ENCODE measurements around the gene ESYT2. TPM values are rescaled to one million over a fixed set of nuclear protein-coding genes. Genes with fewer than 3 reads are reported as not detected.

Gene ESYT2
- total and polyA plus RNA-seq, 9 of the 15 experiments (the other 6 are each of a cell fraction or from before 2014, with no cell fraction given), result 5.8 to 86.9 (median 64.7) TPM

DNA sequence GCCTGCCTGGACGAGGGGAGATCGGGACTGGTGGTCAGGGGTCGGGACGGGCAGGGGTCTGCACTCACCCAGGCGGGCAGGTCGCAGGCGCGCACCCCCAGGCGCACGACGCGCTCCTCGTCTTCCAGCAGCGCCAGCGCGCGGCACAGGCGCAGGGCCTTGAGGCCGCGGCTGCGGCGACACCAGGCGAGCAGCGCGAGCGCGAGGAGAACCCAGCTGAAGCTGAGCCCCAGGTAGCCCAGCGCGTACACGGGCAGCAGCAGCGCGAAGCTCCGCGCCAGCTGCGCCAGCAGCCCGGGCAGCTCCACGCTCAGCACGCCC, 328 bp downstream of the ESYT2 start (continued):
- no peak for TF ChIP-seq ZNF354B (CRISPR knock-in tag; IDR thresholded peaks at IDR 0.05)
- TF ChIP-seq HDAC6 (IDR thresholded peaks at IDR 0.05; ENCODE audit: low read depth, low read length), result peak; percentile 99
- TF ChIP-seq MTF1 (CRISPR knock-in tag; IDR thresholded peaks at IDR 0.05; ENCODE audit: borderline replicate concordance), result no peak
- TF ChIP-seq, protein P1, sequence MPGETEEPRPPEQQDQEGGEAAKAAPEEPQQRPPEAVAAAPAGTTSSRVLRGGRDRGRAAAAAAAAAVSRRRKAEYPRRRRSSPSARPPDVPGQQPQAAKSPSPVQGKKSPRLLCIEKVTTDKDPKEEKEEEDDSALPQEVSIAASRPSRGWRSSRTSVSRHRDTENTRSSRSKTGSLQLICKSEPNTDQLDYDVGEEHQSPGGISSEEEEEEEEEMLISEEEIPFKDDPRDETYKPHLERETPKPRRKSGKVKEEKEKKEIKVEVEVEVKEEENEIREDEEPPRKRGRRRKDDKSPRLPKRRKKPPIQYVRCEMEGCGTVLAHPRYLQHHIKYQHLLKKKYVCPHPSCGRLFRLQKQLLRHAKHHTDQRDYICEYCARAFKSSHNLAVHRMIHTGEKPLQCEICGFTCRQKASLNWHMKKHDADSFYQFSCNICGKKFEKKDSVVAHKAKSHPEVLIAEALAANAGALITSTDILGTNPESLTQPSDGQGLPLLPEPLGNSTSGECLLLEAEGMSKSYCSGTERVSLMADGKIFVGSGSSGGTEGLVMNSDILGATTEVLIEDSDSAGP (CRISPR knock-in tag; IDR thresholded peaks at IDR 0.05), result 0 out of 2 replicates have a peak, but pooled peaks have one; percentile 42
- no peak for TF ChIP-seq TEAD4 (IDR thresholded peaks at IDR 0.05; ENCODE audit: low read length)
- peak; percentile 45; the same call in 1 of the 2 replicates for TF ChIP-seq TEAD4 (CRISPR knock-in tag; IDR thresholded peaks at IDR 0.05; ENCODE audit: borderline replicate concordance)
- no peak for TF ChIP-seq ZNF41 (CRISPR knock-in tag; conservative IDR thresholded peaks at IDR 0.05)
- TF ChIP-seq, protein P2, sequence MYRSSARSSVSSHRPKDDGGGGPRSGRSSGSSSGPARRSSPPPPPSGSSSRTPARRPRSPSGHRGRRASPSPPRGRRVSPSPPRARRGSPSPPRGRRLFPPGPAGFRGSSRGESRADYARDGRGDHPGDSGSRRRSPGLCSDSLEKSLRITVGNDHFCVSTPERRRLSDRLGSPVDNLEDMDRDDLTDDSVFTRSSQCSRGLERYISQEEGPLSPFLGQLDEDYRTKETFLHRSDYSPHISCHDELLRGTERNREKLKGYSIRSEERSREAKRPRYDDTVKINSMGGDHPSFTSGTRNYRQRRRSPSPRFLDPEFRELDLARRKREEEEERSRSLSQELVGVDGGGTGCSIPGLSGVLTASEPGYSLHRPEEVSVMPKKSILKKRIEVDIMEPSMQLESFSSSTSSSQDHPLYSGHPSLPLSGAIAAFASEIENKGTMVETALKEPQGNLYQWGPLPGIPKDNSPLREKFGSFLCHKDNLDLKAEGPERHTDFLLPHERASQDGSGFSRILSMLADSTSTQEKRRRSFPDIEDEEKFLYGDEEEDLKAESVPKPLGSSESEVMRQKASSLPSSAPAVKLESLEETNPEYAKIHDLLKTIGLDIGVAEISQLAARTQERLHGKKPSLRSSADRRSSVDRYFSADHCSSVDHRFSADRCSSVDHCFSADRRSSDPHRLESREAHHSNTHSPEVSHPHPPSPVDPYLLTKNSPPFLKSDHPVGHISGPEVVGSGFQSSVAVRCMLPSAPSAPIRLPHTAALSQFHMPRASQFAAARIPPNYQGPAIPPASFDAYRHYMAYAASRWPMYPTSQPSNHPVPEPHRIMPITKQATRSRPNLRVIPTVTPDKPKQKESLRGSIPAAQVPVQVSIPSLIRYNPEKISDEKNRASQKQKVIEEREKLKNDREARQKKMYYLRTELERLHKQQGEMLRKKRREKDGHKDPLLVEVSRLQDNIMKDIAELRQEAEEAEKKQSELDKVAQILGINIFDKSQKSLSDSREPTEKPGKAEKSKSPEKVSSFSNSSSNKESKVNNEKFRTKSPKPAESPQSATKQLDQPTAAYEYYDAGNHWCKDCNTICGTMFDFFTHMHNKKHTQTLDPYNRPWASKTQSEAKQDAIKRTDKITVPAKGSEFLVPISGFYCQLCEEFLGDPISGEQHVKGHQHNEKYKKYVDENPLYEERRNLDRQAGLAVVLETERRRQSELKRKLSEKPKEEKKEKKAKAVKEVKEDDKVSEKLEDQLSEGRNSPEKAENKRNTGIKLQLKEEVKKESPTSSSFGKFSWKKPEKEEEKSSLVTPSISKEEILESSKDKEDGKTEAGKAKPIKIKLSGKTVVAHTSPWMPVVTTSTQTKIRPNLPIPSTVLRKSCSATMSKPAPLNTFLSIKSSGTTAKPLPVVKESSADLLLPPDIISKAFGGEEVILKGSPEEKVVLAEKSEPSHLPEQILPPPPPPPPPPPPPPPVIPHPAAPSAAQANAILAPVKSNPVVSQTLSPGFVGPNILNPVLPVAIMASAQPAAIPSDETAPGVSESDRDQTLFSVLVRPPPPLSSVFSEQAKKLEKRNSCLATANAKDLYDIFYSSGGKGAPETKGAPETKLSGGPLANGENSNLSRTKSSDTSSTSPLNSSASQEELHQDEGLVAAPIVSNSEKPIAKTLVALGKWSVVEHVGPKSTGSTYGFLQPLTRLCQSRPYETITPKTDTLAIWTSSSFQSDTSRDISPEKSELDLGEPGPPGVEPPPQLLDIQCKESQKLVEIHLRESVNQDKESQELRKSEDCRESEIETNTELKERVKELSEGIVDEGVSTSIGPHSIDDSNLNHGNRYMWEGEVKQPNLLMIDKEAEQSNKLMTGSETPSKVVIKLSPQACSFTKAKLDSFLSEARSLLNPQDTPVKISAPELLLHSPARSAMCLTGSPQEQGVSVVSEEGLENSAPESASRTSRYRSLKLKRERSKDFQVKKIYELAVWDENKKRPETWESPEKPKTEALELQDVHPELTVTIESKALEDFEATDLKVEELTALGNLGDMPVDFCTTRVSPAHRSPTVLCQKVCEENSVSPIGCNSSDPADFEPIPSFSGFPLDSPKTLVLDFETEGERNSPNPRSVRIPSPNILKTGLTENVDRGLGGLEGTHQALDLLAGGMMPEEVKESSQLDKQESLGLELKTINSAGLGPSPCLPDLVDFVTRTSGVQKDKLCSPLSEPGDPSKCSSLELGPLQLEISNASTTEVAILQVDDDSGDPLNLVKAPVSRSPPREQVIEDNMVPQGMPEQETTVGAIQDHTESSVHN (IDR thresholded peaks at IDR 0.05; ENCODE audit: borderline replicate concordance in 1 of 2, low read depth in 1 of 2), result no peak
- TF ChIP-seq, protein P3, sequence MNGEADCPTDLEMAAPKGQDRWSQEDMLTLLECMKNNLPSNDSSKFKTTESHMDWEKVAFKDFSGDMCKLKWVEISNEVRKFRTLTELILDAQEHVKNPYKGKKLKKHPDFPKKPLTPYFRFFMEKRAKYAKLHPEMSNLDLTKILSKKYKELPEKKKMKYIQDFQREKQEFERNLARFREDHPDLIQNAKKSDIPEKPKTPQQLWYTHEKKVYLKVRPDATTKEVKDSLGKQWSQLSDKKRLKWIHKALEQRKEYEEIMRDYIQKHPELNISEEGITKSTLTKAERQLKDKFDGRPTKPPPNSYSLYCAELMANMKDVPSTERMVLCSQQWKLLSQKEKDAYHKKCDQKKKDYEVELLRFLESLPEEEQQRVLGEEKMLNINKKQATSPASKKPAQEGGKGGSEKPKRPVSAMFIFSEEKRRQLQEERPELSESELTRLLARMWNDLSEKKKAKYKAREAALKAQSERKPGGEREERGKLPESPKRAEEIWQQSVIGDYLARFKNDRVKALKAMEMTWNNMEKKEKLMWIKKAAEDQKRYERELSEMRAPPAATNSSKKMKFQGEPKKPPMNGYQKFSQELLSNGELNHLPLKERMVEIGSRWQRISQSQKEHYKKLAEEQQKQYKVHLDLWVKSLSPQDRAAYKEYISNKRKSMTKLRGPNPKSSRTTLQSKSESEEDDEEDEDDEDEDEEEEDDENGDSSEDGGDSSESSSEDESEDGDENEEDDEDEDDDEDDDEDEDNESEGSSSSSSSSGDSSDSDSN (IDR thresholded peaks at IDR 0.05; ENCODE audit: borderline replicate concordance in 1 of 2, low read depth in 2 of 2, low read length in 2 of 2), result peak; percentile 98 to 99; a peak in 3 of 4 replicates
- 0 out of 2 replicates have a peak, but pooled peaks have one; percentile 38 for TF ChIP-seq ZC3H4 (CRISPR knock-in tag; IDR thresholded peaks at IDR 0.05; ENCODE audit: borderline replicate concordance)
- TF ChIP-seq XRCC4 (IDR thresholded peaks at IDR 0.05; ENCODE audit: extremely low read depth, insufficient read depth, insufficient read length), result no peak
- TF ChIP-seq ZBED1 (IDR thresholded peaks at IDR 0.05), result peak; percentile 39; the same call in 1 of the 2 replicates
- TF ChIP-seq, protein P4, sequence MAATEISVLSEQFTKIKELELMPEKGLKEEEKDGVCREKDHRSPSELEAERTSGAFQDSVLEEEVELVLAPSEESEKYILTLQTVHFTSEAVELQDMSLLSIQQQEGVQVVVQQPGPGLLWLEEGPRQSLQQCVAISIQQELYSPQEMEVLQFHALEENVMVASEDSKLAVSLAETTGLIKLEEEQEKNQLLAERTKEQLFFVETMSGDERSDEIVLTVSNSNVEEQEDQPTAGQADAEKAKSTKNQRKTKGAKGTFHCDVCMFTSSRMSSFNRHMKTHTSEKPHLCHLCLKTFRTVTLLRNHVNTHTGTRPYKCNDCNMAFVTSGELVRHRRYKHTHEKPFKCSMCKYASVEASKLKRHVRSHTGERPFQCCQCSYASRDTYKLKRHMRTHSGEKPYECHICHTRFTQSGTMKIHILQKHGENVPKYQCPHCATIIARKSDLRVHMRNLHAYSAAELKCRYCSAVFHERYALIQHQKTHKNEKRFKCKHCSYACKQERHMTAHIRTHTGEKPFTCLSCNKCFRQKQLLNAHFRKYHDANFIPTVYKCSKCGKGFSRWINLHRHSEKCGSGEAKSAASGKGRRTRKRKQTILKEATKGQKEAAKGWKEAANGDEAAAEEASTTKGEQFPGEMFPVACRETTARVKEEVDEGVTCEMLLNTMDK (IDR thresholded peaks at IDR 0.05; ENCODE audit: borderline replicate concordance, insufficient read depth, low read depth, low read length, poor library complexity, severe bottlenecking), result peak; percentile 16
- TF ChIP-seq SUPT5H (IDR thresholded peaks at IDR 0.05), result no peak

All from K562 (cell line).